IMR-90 (cell line): ENCODE results near the gene CASP1. TPM values are rescaled to one million over a fixed set of nuclear protein-coding genes. Genes with fewer than 3 reads are reported as not detected.

ENCODE experiments used
- ATAC-seq: fragments of 200-7000 bp; cut with Tn5 transposase; 2 replicates; pipeline ENCODE4 v1.9.1; 2020; ENCODE audit warnings: low read depth, mild to moderate bottlenecking, moderate library complexity
- BruUV-seq: library from RNA; stranded (reverse); fragments of 400-500 nt; replicated peaks from 2 replicates; lab custom pipeline; 2021; lab: Mats Ljungman, UMichigan
- CTCF ChIA-PET: fragments of 300-600 bp; formaldehyde crosslinking; extraction: SDS; loops from one replicate; lab custom pipeline; 2021; ENCODE audit warnings: antibody characterized with exemption; lab: Yijun Ruan, JAX
- POLR2A ChIA-PET: fragments of 300-600 bp; sonication (Branson Sonifier 250); formaldehyde crosslinking; loops from one replicate; lab custom pipeline; 2022; ENCODE audit warnings: antibody characterized with exemption; ENCODE audit not compliant: unreplicated experiment; lab: Charles Lee
- DNase-seq: peaks from one replicate; pipeline ENCODE4 v3.0.0; 2013
- H2AFZ ChIP-seq: replicated peaks from 2 replicates; pipeline ENCODE3; 2013; ENCODE audit warnings: low read length, mild to moderate bottlenecking; ENCODE audit not compliant: poor library complexity
- H2AK5ac ChIP-seq: 2 replicates; pipeline ENCODE4 v1.6.1; 2013; ENCODE audit warnings: low read depth, low read length, inconsistent platforms
- H2AK9ac ChIP-seq: replicated peaks from 2 replicates; pipeline ENCODE3; 2013; ENCODE audit warnings: mild to moderate bottlenecking, low read depth, low read length, moderate library complexity; ENCODE audit not compliant: poor library complexity
- H2BK120ac ChIP-seq: 2 replicates; pipeline ENCODE4 v1.6.1; 2013; ENCODE audit warnings: low read depth, low read length, inconsistent platforms
- H2BK15ac ChIP-seq: 3 replicates; pipeline ENCODE4 v1.6.1; 2013; ENCODE audit warnings: low read depth, low read length, inconsistent platforms
- H2BK20ac ChIP-seq: 2 replicates; pipeline ENCODE4 v1.6.1; 2013; ENCODE audit warnings: low read depth, mild to moderate bottlenecking, inconsistent platforms, low read length, moderate library complexity
- H2BK5ac ChIP-seq: 2 replicates; pipeline ENCODE4 v1.6.1; 2013; ENCODE audit warnings: mild to moderate bottlenecking, low read depth, low read length, inconsistent platforms; ENCODE audit not compliant: poor library complexity, severe bottlenecking
- H3K14ac ChIP-seq: replicated peaks from 2 replicates; pipeline ENCODE4 v1.6.1; 2013; ENCODE audit warnings: low read depth, low read length, inconsistent platforms
- H3K18ac ChIP-seq: 2 replicates; pipeline ENCODE4 v1.6.1; 2013; ENCODE audit warnings: low read depth, low read length, control low read depth
- H3K23ac ChIP-seq: 2 replicates; pipeline ENCODE4 v1.6.1; 2013; ENCODE audit warnings: low read depth, low read length, inconsistent platforms
- H3K27ac ChIP-seq: 2 replicates; pipeline ENCODE4 v1.5.1; 2013; ENCODE audit warnings: mild to moderate bottlenecking, control low read depth, low read length; ENCODE audit not compliant: insufficient read depth
- H3K27me3 ChIP-seq: 2 replicates; pipeline ENCODE4 v1.6.1; 2013; ENCODE audit warnings: low read length; ENCODE audit not compliant: control insufficient read depth, insufficient read depth
- H3K36me3 ChIP-seq: 2 replicates; pipeline ENCODE4 v1.6.1; 2013; ENCODE audit warnings: low read length, mixed read lengths; ENCODE audit not compliant: control insufficient read depth, insufficient read depth
- H3K4ac ChIP-seq: 2 replicates; pipeline ENCODE4 v1.6.1; 2013; ENCODE audit warnings: low read depth, low read length, inconsistent platforms
- H3K4me1 ChIP-seq: 2 replicates; pipeline ENCODE4 v1.6.1; 2013; ENCODE audit warnings: low read length, mixed read lengths; ENCODE audit not compliant: control insufficient read depth, insufficient read depth
- H3K4me2 ChIP-seq: 2 replicates; pipeline ENCODE4 v1.6.1; 2013; ENCODE audit warnings: low read depth, mild to moderate bottlenecking, control low read depth, low read length, moderate library complexity
- H3K4me3 ChIP-seq: 2 replicates; pipeline ENCODE4 v1.5.1; 2013; ENCODE audit warnings: low read depth, mild to moderate bottlenecking, control low read depth, low read length, moderate library complexity; ENCODE audit not compliant: insufficient read depth
- H3K56ac ChIP-seq: 2 replicates; pipeline ENCODE4 v1.6.1; 2013; ENCODE audit warnings: low read length, inconsistent platforms; ENCODE audit not compliant: insufficient read depth; ENCODE audit errors: extremely low read depth
- H3K79me1 ChIP-seq, 2 experiments: 2 replicates each; pipeline ENCODE4 v1.6.1; 2013; ENCODE audit warnings: low read length in 2 of 2, inconsistent platforms in 1 of 2, low read depth in 1 of 2
- H3K9ac ChIP-seq: 2 replicates; pipeline ENCODE4 v1.6.1; 2013; ENCODE audit warnings: low read depth, low read length, control low read depth
- H3K9me1 ChIP-seq: 2 replicates; pipeline ENCODE4 v1.6.1; 2013; ENCODE audit warnings: low read length, inconsistent platforms; ENCODE audit not compliant: insufficient read depth
- H3K9me3 ChIP-seq: 2 replicates; pipeline ENCODE4 v1.6.1; 2013; ENCODE audit warnings: low read length; ENCODE audit not compliant: control insufficient read depth, insufficient read depth
- H4K20me1 ChIP-seq: 2 replicates; pipeline ENCODE4 v1.6.1; 2013; ENCODE audit warnings: low read length, inconsistent platforms; ENCODE audit not compliant: insufficient read depth
- H4K5ac ChIP-seq: 2 replicates; pipeline ENCODE4 v1.6.1; 2013; ENCODE audit warnings: mild to moderate bottlenecking, low read depth, low read length, control low read depth
- H4K8ac ChIP-seq, 2 experiments: 2 replicates each; pipeline ENCODE4 v1.6.1; 2013; ENCODE audit warnings: low read depth in 2 of 2, low read length in 2 of 2, control low read depth in 1 of 2, inconsistent platforms in 1 of 2
- H4K91ac ChIP-seq: 2 replicates; pipeline ENCODE4 v1.6.1; 2013; ENCODE audit warnings: low read depth, low read length, inconsistent platforms; ENCODE audit not compliant: insufficient read depth
- BHLHE40 ChIP-seq: fragments of 150-350 bp; IDR thresholded peaks from 2 replicates; pipeline ENCODE4 v1.6.1; 2016; ENCODE audit warnings: mild to moderate bottlenecking, low read depth, low read length
- CEBPB ChIP-seq: IDR thresholded peaks from 2 replicates; pipeline ENCODE4 v1.6.1; 2012; ENCODE audit warnings: low read depth, low read length, improper control_type of control experiment
- FOS ChIP-seq: fragments of 150-350 bp; IDR thresholded peaks from 2 replicates; pipeline ENCODE4 v1.6.1; 2016; ENCODE audit warnings: low read depth, low read length
- MAFK ChIP-seq: IDR thresholded peaks from 2 replicates; pipeline ENCODE4 v1.6.1; 2012; ENCODE audit warnings: low read depth, low read length, improper control_type of control experiment
- MAZ ChIP-seq: IDR thresholded peaks from 2 replicates; pipeline ENCODE4 v1.6.1; 2012; ENCODE audit warnings: low read depth, mild to moderate bottlenecking, low read length, improper control_type of control experiment, moderate library complexity, borderline replicate concordance
- NFE2L2 ChIP-seq: fragments of 150-350 bp; IDR thresholded peaks from 2 replicates; pipeline ENCODE4 v1.6.1; 2016; ENCODE audit warnings: low read depth, mild to moderate bottlenecking, low read length
- RAD21 ChIP-seq: IDR thresholded peaks from 2 replicates; pipeline ENCODE4 v1.6.1; 2012; ENCODE audit warnings: low read length, improper control_type of control experiment
- RCOR1 ChIP-seq: IDR thresholded peaks from 2 replicates; pipeline ENCODE4 v1.6.1; 2012; ENCODE audit warnings: mild to moderate bottlenecking, low read length, improper control_type of control experiment; ENCODE audit not compliant: insufficient replicate concordance
- WGBS, 2 experiments: methylation state at CpG; one replicate each; pipeline versions ENCODE4 v1.1.5 to v1.1.7; 2013; ENCODE audit warnings: missing lambda C conversion rate in 2 of 2; ENCODE audit not compliant: insufficient read length in 1 of 2; ENCODE audit errors: extremely low coverage in 2 of 2; 5-methylcytosine and 5-hydroxymethylcytosine counted together
- dilution Hi-C: fragments of 300-500 bp; cut with HindIII; formaldehyde crosslinking; loops from one replicate; pipeline ENCODE4 v1.14.3; 2018; ENCODE audit warnings: low sequenced_read_pairs; ENCODE audit not compliant: unreplicated experiment
- in situ Hi-C: fragments of 300-500 bp; cut with MboI; formaldehyde crosslinking; loops from 3 replicates; pipeline ENCODE4 v1.14.3; 2019; ENCODE audit warnings: low sequenced_read_pairs, inconsistent platforms, mixed read lengths
- intact Hi-C: fragments of 100-400 bp; cut with micrococcal nuclease; formaldehyde crosslinking; loops from 2 replicates; pipeline ENCODE4 v1.10.0; 2022
- polyA plus RNA-seq, 3 experiments: library from polyadenylated mRNA; depleted of rRNA; stranded (reverse); fragments of >200 nt; gene quantifications; 2 replicates each; pipeline ENCODE4 v1.2.3, GENCODE V29; 2012; ENCODE audit warnings: low replicate concordance in 1 of 3
- total RNA-seq: library from RNA; depleted of rRNA; stranded (reverse); fragments of >200 nt; gene quantifications from 2 replicates; pipeline ENCODE4 v1.2.3, GENCODE V29; 2012
- TF ChIP-seq, protein P1 (sequence below): fragments of 150-350 bp; IDR thresholded peaks from 2 replicates; pipeline ENCODE4 v1.6.1; 2016; ENCODE audit warnings: low read depth, mild to moderate bottlenecking, low read length, moderate library complexity, borderline replicate concordance

CASP1 gene
- total and polyA plus RNA-seq, 2 of the 4 experiments (the other 2 are of a cell fraction) = 12.5 to 31.2 TPM

DNA sequence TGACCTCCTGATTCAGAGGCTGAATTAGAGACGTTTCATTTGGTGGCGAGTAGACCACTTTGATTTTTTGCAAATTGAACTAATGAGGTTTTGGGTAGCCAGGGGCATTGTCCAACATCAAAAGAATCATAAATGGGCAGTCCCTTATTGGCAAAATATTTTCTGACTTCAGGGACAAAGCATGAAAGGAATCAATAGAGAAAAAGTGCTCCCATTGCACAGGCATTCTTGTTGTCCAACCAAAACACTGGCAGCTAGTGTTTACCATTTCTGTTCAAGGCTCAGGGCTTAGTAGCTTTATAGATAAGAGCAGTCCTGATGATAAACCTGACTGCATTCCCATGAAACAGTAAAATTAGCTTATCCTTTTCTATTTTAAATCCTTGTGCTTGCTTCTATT, 16.6 kb upstream of the CASP1 start:
- Histone ChIP-seq H4K8ac (no peak overlapping the region), H2AK9ac (no peak overlapping the region), H3K4ac (peak overlapping the region; percentile 0; the same call in 1 of the 2 replicates), H2AK5ac (no peak overlapping the region), H3K4me2 (no peak overlapping the region), H3K79me1 (no peaks in the 10 kb centered on the region), H3K27me3 (no peaks in the 10 kb centered on the region), H3K4me3 (no peak overlapping the region), H3K9me1 (no peaks in the 10 kb centered on the region), H3K56ac (no peak overlapping the region), H3K18ac (no peak overlapping the region; the same call in 1 of the 2 replicates), H3K23ac (no peak overlapping the region), H2BK120ac (no peak overlapping the region; the same call in 1 of the 2 replicates), H3K36me3 (no peaks in the 10 kb centered on the region), H3K14ac (no peak overlapping the region), H3K4me1 (no peaks in the 10 kb centered on the region; the same call in none of the 2 replicates), H2BK20ac (no peak overlapping the region; the same call in 1 of the 2 replicates), H4K20me1 (no peaks in the 10 kb centered on the region), H3K9ac (no peak overlapping the region), H3K9me3 (no peaks in the 10 kb centered on the region), H2BK15ac (no peak overlapping the region), H2AFZ (no peak overlapping the region), H3K27ac (no peak overlapping the region), H2BK5ac (no peak overlapping the region), H4K91ac (no peak overlapping the region), H4K5ac (no peak overlapping the region)
- no CpG with 5 or more reads among the region's 2 CpGs for WGBS, 2 experiments
- intact Hi-C loops = no loop called here
- in situ Hi-C loops = no loop called here
- dilution Hi-C loops = no loop called here
- DNase-seq (no peak), ATAC-seq (no peak)
- ChIA-PET POLR2A (no interaction called here), CTCF (no interaction called here)
- TF ChIP-seq BHLHE40 = no peak
- no peak for TF ChIP-seq MAFK
- no peak for TF ChIP-seq MAZ
- TF ChIP-seq RCOR1 = no peak
- TF ChIP-seq, protein P1, sequence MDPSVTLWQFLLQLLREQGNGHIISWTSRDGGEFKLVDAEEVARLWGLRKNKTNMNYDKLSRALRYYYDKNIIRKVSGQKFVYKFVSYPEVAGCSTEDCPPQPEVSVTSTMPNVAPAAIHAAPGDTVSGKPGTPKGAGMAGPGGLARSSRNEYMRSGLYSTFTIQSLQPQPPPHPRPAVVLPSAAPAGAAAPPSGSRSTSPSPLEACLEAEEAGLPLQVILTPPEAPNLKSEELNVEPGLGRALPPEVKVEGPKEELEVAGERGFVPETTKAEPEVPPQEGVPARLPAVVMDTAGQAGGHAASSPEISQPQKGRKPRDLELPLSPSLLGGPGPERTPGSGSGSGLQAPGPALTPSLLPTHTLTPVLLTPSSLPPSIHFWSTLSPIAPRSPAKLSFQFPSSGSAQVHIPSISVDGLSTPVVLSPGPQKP = no peak
- no peak for TF ChIP-seq NFE2L2
- no peak for TF ChIP-seq RAD21
- TF ChIP-seq FOS = no peak
- no peak for TF ChIP-seq CEBPB
- no TSS peak for BruUV-seq
